Measurements from ENCODE around the gene SGMS1.
"Not testable (repeated sequence)": the region's sequence is repeated elsewhere in the genome, so short reads cannot be mapped to it uniquely, and the experiment has no call there.

Gene SGMS1

DNA sequence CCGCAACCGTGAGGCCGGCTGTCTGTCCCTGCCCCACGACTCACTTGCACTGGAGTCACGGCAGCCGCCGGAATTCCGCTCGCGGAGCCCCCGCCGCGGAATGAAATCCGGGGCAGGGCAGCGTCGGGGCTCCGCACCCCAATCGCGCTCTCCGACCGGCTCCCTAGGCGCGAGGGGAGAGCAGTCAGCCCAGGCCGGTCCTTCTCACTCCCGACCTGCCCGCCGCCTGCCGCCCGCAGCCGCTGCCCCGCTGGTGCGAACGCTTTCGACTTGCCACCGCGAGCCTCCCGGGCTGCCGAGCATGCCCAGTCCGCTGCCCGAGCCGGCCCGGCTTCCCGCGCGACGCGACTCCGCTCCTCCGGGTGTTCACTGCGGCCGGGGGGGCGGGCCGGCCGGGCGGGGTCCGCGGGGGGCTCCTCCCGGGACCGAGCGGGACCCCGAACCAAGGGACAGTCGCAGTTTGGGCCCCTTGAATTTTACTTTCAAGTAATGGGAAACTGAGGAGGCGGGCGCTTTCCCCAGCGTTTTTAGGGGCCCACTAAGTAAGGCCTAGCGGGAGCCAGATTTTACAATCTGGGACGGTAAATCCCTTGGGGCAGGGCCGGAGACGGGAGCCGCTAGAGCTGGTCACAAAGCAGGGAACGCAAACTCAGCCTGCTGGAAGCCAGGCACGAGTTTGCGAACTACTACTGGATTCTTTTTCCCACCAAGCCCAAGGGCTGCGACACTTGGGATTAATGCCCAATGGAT is at the start of gene SGMS1:
SGMS1 (minus strand) TSS at position 294 of the 750 bp plus-strand sequence. CDS start 279,842 bp downstream, outside the sequence.
- peak; percentile 91 for DNase-seq

DNA sequence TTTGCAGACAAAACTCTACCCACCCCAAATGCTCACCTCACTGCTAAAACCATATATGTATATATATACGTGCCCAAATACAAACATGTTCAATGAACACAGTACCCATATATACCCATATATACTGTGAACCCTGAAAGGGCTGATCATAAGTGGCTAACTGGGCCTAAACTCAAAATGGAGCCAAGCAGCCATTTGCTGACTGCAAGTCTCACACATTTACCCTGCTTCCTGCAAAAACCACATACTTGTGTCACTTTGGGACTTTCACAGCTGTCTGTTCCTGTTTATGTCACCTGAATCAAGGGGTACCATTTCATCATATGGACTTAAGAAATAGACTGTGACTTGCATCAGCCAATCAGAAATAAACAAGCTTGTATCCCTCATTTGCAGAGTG is 48.4 kb upstream of the SGMS1 start:
- not testable (repeated sequence) for DNase-seq

DNA sequence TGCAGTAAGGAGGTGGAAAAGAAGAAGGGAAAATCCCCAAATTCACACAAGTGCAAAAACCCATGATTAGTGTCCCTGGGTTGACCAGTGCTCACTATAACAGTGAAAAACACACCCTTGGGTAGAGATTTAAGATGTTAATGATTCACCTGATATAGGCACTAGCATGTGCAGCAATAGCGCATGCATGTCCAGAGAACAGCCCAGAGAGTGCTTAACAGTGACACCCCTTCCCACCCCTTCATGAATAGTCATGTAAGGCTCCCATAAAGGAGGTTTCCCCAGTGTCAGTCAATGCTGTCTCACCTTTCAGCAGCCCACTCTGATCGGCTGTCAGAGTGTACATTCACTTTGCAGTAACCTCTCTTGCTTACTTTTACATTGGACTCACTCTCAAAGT is 47.9 kb upstream of the SGMS1 start:
- DNase-seq: not testable (repeated sequence)

DNA sequence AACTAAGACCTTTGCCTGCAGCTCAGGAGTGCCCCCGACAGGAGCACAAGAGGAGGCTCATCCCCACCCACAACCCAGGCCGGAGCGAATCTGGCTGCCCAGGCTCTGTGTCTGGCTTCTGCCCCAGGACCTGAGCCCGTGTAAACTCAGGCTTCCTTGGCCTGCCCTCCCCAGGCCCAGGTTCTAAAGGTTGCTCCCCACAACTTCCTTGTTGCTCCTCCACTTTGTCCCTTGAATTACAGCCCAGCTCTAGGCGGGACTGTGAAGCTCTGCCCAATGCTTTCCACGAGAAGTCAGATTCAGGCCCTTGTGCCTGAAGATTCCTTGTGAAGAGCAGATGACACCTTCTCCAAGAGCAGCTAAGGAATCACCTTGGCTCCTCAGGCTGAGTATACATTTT is 46.2 kb upstream of the SGMS1 start:
- not testable (repeated sequence) for DNase-seq

DNA sequence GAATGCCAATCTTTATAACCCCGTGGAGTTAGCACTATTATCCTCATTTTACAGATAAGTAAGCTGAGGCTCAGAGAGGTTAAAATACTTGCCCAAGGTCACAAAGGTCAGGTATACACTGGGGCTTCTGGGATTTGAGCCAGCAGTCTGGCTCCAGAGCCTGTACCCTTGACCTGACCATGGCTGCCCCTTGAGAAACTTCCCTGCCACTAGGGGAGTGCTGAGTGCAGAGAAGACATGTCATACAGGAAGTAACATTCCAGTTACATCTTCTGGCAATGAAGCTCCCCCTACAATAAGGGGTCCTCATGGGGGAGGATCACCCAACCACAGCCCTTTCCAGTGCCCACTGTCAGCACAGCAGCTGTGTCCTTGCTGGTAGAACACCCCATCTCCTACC is 43.6 kb upstream of the SGMS1 start:
- DNase-seq: not testable (repeated sequence)

DNA sequence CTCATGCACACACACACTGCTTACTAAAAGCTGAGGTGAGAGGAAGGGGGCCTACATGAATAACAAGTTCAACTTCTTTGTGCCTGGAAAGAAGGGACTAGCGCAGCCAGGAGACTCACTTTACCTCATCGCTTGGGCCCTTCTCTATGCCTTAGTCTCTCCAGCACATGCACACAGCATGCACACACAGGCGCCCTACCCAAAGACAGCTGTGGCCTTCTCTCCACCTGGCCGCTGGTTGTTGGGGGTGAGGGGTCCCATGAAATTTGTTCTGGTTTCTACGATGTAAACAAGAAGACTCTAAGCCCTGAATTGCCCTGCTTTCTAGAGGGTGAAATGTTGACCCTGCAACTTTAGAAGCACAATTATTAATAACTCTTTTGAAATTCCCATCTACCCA is 38.7 kb upstream of the SGMS1 start:
- DNase-seq: not testable (repeated sequence)

DNA sequence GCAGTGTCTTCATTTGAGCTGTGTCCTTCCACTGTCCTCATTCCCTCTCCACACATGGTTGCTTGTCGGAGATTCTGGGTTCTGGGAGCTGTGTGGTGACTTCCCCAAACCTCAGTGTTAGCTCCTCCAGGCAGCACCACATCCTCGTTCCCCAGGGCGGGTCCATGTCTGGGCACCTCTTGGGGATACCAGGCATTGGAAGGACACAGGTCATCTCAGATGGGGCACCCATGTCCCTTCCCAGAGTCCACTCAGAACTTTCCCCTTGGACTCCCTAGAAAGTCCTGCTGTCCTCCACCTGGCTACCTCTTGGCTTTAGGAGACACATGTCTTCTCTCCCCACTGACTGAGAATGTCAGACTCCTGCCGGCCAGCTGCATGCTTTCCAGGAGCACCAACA is 37.8 kb upstream of the SGMS1 start:
- not testable (repeated sequence) for DNase-seq

DNA sequence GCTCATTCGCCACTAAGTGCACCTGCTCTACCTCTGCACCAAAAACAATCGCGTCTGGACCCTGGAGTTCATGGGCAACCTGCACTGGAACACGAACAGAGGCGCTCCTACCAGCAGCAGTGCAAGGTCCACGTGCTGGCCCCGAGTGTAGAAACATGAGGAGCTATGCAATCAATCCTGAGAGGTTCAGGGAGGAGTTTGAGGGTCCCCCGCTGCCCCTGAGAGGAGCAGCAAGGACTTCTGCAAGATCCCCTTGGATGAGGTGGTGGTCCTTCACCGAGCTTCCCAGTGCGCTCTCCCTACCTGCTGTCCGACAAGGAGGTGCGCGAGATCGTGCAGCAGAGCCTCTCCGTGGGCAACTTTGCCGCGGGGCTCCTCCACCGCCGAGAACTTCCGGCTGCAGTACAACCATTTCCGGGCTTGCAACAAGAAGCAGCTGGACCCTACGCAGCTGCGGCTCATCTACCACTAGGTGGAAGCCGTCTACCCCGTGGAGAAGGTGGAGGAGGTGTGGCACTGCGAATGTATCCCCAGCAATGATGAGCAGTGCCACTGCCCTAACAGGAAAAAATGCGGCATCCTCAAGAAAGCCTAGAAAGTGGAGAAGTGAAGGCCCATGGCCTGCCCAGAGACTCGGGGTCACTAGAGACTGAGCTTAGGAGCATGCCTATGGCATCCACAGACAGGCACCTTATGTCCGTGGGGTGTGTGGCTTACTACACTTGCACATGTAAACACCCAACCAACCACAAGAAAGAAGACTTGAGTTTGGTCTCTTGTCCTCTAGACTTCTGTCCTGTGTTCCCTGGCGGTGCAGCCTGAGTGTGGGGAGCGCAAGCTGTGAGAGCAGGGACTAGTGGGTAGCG is 36.3 kb upstream of the SGMS1 start:
- peak; percentile 68 for DNase-seq

DNA sequence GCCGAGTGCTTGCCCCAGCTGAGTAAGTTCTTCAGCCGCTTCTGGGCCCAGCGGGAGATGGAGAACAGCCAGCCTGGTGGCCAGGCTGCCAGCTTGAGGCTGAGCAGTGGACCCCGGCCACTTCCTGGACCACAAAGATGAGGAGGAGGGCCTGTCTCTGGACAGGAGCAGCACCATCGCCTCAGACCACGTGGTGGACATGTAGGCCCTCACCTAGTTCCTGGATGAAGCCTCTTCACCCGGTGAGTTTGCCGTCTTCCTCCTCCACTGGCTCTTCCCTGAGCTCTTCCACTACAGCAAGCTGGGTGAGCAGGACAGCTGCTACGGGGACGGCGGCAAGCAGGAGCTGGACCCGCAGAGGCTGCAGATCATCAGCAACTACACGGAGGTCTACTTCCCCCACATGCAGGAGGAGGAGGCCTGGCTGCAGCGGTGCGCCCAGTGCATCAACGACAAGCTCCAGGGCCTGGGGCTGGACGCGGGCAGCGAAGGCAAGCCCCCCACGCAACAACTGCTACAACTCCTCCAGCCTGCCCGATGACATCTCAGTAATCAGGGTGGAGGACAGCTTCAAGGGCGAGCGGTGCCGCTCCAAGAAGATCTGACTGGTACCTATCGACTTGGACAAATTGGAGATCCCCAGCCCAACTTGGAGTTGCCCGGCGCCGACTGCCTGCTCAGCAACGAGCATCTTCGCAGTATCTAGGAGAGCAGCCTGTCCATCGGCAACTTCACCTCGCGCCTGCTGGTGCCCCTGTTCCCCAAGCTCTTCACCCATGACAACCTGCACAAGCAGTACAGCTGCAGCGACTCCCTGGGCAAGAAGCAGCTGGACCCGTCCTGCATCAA is 35.5 kb upstream of the SGMS1 start:
- not testable (repeated sequence) for DNase-seq

DNA sequence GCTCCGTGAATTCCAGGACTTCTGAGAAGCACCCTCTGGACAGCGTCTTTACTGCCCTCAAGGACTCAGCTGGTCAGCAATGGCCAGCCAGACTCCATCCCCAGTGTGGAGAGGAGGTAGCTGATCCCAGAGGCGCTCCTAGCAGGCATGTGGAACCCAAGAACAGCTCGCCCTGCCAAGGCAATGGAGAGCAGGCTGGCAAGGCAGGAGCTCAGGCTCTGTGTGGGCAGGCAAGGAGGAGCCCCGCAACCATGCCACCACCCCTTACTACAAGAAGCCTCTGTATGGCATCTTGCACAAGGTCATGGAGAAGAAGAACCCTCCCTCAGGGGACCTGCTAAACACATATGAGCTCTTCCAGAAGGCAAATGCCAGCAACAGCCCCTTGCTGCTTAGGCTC is 34.4 kb upstream of the SGMS1 start:
- DNase-seq: no peak

DNA sequence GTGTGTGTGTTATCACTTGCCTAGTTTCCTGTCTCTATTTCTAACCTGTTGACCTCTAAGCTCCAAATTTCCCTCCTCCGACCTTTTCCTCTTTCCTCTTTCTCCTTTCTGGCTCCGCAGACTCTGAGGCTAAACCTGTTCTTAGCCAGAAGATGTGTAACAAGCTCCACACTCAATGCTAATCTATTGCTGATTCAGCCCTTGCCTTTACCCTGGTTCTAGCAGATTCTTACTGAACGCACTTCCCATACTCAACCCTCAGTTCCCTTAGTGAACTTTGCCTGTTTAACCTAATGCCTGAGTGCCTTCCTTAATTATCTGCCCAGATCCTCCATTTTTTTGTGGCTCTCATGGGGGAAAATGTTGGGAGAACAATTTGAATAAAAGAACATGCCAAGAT is 30.0 kb upstream of the SGMS1 start:
- DNase-seq: no peak

DNA sequence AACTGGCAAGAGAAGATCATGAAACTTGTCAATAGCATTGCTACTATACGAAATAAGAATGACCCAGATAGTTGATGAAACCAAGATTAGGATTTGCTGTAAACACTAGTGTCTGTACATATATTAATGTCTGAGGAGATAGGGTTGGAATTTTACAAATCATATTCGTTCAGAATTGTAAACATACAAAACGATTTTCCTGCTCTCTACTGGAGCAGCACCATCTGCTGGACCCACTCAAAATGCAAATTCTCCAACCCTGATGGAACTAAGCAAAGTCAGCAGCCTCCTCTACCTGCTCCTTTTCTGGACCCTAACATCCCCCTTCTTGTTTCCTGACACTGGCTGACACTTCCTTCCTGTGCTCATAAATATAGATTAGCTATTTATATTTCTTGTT is 29.4 kb upstream of the SGMS1 start:
- DNase-seq: no peak

DNA sequence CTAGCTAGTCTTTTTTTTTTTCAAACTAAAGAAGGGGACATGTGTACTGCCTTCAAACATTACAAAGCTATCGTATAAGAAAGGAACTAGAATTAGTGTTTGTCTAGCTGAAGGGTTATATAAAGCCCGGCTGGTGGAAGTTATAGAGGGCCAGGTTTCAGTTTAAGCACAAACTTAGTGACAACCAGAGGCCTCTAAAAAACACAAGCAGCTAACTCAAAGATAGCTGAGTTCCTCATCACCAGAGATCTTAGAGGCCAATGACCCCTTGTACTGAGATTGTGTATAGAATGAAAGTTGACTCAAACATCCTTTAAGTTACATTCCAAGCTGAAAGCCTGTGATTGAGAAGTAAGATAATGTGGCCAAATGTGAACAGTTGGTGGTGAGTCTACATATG is 28.1 kb upstream of the SGMS1 start:
- no peak for DNase-seq

DNA sequence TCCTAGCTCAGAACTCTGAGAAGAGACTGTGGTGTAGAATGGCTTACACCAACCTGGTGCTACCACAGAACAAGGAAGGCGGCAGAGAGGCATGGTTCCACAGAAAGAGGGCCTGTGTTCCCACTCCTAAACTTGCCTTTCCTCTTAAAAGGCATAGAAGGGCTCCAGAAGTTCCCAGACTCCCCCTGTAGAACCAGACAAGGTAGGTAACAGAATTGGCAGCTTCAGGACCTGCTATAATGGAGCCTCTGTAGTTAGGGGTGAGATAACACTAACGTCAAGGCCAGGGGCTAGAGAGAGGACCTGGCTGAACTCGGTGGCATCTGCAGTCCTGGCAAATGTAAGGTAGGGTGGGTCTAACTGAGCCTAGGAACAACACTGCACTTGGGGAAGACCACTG is 26.7 kb upstream of the SGMS1 start:
- no peak for DNase-seq

DNA sequence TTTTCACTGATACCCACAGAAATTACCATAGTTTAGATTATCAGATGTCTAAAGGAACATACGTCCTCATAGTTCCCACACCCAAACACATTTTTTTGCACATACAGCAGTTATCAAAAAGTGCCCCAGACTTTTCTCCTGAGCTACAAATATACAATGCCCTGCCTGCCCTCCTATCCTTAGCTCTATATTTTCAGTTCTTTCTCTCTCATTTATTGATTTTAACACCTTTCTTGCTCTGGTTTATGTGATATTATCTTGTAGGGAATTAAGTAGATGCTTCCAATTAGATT is 25.1 kb upstream of the SGMS1 start:
- DNase-seq: no peak

DNA sequence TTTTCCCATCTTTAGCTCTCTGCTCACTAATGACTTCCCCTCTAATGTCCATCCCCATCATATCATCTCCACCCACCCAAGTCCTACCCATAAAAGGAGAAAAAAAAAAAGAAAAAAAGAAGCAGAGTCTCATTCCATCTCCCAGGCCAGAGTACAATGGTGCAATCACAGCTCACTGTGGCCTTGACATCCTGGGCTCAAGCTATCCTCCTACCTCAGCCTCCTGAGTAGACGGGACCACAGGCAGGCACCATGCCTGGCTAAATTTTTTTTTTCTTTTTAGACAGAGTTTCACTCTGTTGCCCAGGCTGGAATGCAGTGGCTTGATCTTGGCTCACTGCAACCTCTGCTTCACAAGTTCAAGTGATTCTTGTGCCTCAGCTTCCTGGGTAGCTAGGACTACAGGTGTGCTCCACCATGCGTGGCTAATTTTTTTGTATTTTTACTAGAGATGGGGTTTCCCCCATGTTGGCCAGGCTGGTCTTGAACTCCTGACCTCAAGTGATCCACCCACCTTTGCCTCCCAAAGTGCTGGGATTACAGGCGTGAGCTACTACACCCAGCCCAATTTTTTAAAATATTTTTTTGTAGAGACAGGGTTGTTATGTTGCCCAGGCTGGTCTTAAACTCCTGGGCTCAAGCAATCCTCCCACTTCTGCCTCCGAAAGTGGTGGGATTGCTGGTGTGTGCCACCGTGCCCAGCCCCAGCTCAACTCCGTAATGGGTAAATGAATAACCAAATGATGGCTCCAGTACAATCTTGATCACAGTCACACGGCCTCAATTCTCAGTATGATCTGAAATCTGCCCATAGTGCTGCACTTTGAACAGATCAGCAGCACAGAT is 24.6 kb upstream of the SGMS1 start:
- DNase-seq: no peak

DNA sequence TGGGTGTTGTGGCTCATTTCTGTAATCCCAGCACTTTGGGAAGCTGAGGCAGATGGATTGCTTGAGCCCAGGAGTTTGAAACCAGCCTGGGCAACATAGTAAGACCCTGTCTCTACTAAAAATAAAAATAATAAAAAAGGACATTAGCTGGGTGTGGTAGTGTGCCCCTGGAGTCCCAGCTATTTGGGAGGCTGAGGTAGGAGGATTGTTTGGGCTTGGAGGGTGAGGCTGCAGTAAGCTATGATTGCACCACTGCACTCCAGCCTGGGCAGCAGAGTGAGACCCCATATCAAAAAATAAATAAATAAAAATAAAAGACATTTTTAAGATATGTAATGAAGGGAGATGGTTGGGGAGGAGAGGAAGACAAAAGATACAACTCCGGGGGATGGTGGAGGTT is 23.6 kb upstream of the SGMS1 start:
- DNase-seq: not testable (repeated sequence)

DNA sequence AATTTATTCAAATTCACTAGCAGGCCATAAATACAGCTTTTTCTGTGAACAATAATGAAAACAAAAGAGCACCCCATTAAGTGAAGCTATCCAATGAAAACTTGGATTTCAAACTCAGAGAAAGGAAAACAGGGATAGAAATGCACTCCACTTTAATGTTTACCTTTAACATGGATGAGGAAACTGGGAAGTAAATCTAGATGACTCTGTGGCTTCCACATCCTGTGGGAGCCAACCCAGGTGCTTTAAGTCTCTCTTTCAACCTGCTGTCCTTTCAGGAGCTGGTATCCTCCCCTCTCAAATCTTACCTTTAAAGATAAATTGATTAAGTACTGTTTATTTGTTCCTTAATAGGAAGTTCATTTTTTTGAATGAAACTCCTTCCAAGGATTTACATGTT is 21.5 kb upstream of the SGMS1 start:
- no peak for DNase-seq

DNA sequence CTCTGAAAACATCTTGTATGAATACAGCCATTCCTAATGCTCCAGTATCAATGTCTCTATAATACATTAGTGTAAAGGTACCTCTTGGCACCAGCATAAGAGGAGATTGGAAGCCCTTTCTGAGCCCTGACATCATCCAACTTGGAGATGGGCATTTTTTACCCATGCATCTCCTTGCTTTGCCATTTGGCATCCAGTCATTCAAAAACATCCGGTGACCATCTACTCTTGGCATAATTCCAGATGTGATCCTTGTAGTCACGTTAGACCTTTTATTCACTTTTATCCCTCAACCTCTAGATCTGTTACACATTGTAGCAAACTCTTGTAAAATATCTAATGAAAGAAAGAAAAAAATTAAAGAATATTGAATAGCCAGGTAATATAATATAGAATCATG is 17.9 kb upstream of the SGMS1 start:
- DNase-seq: no peak

DNA sequence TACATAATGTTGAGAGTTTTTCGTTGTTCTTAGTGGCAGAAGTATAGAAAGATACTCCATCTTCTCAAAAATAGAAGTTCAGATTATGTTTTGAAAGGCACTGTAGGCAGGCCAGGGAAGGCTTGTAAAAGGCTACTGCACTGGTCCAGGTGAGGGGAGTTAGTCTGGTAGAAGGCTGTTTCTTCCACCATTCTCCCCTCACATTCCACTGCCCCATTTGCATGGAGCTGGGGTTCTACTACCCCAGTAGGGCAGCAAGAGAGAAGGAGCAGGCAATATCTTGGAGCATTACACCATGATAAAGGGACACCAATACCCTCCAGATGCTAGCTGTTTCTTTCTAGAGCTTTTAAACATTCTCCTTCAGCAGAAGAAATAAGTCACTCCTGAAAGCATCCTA is 16.5 kb upstream of the SGMS1 start:
- no peak for DNase-seq

DNA sequence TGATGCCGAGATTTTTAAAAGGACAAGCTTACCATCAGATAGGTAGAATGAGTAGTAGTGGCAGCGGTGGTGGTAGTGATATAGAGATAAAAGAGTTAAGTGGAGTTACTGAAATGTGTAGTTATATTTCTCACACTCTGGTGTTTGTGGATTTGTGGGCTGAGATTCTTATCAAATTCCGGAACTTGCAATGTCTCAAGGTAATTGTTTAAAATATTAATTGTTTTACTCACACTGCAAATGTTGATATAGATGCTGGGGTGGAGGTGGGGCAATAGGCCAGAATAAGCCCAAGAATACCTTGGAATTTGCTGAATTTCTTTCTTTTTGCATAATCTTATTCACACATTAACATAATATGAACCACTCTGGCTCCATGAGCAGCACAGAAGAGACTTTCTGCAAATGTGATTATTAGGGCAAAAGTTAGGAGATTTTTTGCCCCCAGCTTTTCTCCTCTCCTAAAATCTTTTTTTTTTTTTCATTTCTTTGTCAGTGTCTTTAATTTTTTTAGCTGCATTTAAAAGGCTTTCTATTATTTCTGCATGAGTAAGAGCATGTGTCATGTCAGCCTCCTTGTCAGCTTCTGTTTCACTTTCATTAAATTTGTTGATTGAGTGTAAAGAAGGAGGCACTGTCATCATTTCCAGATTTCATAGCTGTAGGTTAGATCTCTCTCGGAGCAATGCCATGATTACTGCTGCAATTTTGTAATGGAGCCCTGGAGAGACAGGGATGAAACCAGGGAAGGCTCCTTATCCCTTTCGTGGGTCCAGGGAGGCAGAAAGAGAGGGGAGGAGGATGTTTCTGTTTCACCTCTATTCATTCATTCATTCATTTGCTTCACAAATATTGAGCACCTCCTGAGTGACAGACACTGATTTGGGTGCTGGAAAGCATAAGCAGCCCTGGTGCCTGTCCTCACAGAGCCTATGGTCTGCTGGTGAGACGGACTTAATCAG is 13.1 kb upstream of the SGMS1 start:
- DNase-seq: no peak
